GM12874 (cell line): ENCODE data around the gene RAD50.

Source experiments
- TF ChIP-seq, protein P1 (sequence below): IDR thresholded peaks from 2 replicates; pipeline ENCODE4 v1.5.1; 2011; ENCODE audit warnings: low read depth, mild to moderate bottlenecking, control low read depth, low read length, moderate library complexity; ENCODE audit not compliant: insufficient read depth

RAD50 gene

DNA sequence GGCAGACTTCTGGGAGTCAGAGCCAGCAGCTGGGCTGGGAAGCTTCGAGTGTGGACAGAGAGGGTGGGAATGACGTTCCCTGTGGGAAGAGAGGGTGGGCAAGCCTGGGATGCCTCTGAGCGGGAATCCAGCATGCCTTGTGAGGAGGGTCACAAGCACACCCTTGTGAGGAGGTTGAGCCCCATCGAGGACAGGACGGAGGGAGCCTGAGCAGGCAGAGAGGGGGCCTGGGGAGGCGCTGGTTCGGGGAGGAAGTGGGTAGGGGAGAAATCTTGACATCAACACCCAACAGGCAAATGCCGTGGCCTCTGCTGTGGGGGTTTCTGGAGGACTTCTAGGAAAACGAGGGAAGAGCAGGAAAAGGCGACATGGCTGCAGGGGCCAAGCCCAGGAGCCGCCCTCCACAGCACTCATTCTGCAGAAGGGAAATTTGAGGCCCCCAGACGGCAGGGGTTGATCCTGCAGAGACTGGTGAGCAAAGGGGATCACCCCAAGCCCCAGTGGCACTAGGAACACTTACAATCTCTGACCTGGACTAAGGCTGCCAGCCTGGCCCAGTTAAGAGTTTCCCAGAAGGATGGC is 100.1 kb downstream of the RAD50 start:
- TF ChIP-seq, protein P1, sequence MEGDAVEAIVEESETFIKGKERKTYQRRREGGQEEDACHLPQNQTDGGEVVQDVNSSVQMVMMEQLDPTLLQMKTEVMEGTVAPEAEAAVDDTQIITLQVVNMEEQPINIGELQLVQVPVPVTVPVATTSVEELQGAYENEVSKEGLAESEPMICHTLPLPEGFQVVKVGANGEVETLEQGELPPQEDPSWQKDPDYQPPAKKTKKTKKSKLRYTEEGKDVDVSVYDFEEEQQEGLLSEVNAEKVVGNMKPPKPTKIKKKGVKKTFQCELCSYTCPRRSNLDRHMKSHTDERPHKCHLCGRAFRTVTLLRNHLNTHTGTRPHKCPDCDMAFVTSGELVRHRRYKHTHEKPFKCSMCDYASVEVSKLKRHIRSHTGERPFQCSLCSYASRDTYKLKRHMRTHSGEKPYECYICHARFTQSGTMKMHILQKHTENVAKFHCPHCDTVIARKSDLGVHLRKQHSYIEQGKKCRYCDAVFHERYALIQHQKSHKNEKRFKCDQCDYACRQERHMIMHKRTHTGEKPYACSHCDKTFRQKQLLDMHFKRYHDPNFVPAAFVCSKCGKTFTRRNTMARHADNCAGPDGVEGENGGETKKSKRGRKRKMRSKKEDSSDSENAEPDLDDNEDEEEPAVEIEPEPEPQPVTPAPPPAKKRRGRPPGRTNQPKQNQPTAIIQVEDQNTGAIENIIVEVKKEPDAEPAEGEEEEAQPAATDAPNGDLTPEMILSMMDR = no peak

DNA sequence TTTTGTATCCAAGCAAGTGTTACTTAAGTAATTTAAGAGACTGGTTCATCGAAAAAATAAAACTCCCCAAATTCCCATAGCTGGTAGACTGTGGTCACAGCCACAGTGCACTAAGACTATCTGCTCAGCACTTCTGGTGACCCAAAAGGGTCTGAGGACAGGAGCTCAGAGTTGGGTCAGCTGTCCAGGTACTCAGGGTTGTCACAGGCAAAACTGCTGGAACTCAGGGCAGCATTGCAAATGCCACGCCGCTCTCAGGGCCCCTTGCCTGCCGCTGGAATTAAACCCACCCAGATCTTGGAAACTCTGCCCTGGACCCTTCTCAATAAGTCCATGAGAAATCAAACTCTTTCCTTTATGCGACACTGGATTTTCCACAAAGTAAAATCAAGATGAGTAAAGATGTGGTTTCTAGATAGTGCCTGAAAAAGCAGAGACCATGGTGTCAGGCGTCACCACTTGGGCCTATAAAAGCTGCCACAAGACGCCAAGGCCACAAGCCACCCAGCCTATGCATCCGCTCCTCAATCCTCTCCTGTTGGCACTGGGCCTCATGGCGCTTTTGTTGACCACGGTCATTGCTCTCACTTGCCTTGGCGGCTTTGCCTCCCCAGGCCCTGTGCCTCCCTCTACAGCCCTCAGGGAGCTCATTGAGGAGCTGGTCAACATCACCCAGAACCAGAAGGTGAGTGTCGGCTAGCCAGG is 101.1 kb downstream of the RAD50 start, which contains the start of gene IL13:
Gene IL13 (plus strand): TSS at position 498 of the 705 bp plus-strand sequence. CDS start 14 bp downstream, at position 512.
- TF ChIP-seq, protein P1 = no peak

DNA sequence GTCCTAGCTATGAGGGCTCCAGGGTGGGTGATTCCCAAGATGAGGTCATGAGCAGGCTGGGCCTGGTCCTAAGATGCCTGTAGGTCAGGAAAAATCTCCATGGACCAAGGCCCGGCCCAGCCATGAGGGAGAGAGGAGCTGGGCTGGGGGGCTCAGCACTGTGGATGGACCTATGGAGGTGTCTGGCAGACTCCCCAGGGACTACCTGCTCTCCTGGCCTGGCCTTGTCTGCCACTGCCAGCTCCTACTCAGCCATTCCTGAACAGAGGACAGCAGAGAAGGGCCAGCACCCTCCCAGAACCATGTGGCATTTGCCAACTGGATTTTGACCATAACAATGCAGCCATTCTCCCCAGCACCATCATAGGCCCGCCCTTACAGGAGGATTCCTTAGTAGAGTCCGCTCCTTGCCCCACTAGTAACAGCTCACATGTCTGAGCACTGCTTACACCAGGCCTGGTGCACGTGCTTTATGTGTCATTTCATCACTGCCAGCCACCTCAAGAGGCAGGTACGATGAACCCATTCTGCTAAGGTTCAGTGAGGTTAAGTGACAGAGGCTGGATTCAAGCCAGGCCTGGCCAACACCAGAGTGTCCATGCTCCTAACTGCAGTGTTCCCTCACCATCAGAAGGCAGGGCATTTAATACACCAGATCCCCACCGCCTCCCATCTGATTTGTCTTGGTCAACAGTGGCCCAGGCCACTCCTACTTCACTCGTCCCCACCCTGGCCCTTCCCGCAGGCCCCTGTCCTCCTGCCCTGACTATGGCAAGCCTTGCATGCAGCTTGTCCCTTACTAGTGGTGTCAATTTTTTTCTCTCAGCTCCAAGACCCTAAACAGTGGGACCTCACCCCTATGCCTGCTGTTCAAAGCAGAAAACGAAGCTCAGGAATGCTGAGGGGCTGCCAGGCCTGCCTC is 101.9 kb downstream of the RAD50 start:
- TF ChIP-seq, protein P1 = no peak

DNA sequence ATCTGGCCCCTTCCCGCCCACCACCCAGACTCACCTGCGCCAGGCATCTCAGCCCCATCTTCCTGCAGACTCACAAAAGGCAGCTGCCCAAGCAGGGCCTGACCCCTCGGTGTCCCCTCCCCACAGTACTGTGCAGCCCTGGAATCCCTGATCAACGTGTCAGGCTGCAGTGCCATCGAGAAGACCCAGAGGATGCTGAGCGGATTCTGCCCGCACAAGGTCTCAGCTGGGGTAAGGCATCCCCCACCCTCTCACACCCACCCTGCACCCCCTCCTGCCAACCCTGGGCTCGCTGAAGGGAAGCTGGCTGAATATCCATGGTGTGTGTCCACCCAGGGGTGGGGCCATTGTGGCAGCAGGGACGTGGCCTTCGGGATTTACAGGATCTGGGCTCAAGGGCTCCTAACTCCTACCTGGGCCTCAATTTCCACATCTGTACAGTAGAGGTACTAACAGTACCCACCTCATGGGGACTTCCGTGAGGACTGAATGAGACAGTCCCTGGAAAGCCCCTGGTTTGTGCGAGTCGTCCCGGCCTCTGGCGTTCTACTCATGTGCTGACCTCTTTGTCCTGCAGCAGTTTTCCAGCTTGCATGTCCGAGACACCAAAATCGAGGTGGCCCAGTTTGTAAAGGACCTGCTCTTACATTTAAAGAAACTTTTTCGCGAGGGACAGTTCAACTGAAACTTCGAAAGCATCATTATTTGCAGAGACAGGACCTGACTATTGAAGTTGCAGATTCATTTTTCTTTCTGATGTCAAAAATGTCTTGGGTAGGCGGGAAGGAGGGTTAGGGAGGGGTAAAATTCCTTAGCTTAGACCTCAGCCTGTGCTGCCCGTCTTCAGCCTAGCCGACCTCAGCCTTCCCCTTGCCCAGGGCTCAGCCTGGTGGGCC is 103.1 kb downstream of the RAD50 start:
- TF ChIP-seq, protein P1 = no peak

DNA sequence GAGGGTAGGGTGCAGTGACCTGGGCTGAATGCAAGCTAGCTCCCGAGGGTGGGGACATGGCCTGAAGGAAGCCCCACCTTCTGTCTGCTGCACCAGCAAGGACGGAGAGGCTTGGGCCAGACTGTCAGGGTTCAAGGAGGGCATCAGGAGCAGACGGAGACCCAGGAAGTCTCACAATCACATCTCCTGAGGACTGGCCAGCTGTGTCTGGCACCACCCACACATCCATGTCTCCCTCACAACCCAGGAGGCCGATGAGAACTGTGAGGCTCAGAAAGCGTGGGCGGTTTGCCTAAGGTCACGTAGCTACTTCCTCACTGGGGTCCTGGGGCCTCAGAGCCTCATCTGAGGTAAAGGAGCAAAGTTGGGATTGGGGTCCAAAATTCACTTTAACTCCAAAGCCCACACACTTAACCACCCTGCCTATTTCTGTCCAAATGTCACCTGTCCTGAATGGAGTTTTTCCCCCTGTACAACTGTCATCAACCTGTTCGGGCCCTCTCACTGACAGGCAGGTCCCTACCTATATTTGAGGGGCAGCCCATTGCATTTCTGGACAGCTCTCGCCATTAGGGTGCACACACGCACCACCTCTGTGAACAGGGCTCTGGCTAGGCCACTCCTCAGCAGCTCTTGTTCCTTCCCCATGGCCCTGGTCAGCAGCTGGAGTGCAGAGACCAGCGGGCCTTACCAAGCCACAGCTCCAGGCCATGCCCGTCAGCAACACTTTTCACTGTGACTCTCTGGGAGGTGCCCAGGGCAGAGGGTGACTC is 104.6 kb downstream of the RAD50 start:
- TF ChIP-seq, protein P1 = 0 out of 2 replicates have a peak, but pooled peaks have one; percentile 23

DNA sequence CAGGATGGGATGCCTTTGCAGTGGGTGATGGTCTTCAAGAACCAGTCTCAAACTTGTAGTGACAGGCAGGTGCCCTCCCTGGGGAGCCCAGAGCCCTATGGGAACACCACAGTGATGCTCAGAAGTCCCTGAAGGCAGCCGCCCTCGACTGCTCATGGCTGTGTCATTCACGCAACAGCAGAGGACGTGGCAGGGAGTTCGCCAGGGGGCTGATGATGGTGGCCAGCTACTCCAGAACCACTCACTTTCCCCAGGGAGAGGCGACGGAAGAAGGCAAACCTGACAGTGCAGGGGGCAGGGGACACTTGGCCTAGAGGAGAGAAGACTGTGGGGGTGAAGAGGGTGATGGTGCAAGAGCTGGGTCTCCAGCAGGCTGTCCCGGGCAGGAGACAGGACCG is 105.2 kb downstream of the RAD50 start:
- TF ChIP-seq, protein P1 = no peak
